Adrenal gland (tissue), 12 donors: Measurements from ENCODE around the gene GYG2. TPM values are rescaled to one million over a fixed set of nuclear protein-coding genes. Genes with fewer than 3 reads are reported as not detected.

Source experiments
- DNase-seq, 7 donors: peaks; one replicate each; pipeline ENCODE4 v3.0.0-alpha.2; 2019 to 2020
- H3K27ac ChIP-seq, 5 donors: fragments of 200-600 bp; sonication (generic) in 4 of 5; 1 replicate in 3 of 5; 2 replicates in 2 of 5; pipeline versions ENCODE4 v1.5.1 to v1.8.0; 2016 to 2020; ENCODE audit warnings: mild to moderate bottlenecking in 1 of 5
- H3K27me3 ChIP-seq: fragments of 200-600 bp; 2 replicates; pipeline ENCODE4 v1.8.0; 2021
- H3K36me3 ChIP-seq, 2 donors: fragments of 200-600 bp; replicated peaks in 1 of 2; 1 replicate in 1 of 2; 2 replicates in 1 of 2; pipeline versions ENCODE4 v1.5.1 to v1.8.0; 2018 to 2022
- H3K4me1 ChIP-seq, 2 donors: fragments of 200-600 bp; replicated peaks in 1 of 2; 1 replicate in 1 of 2; 2 replicates in 1 of 2; pipeline versions ENCODE4 v1.5.1 to v1.8.0; 2018 to 2021
- H3K4me3 ChIP-seq, 4 donors: fragments of 200-600 bp; sonication (generic) in 3 of 4; one replicate each; pipeline ENCODE4 v1.5.1; 2016 to 2018
- H3K9me3 ChIP-seq, 3 donors: fragments of 200-600 bp; sonication (generic) in 1 of 3; replicated peaks in 1 of 3; 1 replicate in 2 of 3; 2 replicates in 1 of 3; pipeline versions ENCODE4 v1.5.1 to v1.8.0; 2016 to 2021
- CTCF ChIP-seq, 6 experiments: fragments of 450-650 bp in 4 of 6; fragments of 200-600 bp in 2 of 6; sonication (generic) in 1 of 6; IDR thresholded peaks; 1 replicate in 5 of 6; 2 replicates in 1 of 6; pipeline versions ENCODE4 v1.5.1 to v1.8.0; 2016 to 2021; ENCODE audit warnings: antibody characterized with exemption in 6 of 6, mild to moderate bottlenecking in 2 of 6, moderate library complexity in 1 of 6
- POLR2A ChIP-seq, 2 donors: fragments of 450-650 bp; IDR thresholded peaks; one replicate each; pipeline ENCODE4 v1.6.1; 2017; ENCODE audit warnings: antibody characterized with exemption in 2 of 2, mild to moderate bottlenecking in 2 of 2, moderate library complexity in 1 of 2
- WGBS, 4 donors: extraction: QIAGEN DNeasy Blood & Tissue Kit in 2 of 4; methylation state at CpG; one replicate each; pipeline versions ENCODE4 v1.1.5 to v1.1.7; 2013 to 2017; 5-methylcytosine and 5-hydroxymethylcytosine counted together
- intact Hi-C, 2 donors: fragments of 100-400 bp; cut with DNase I; formaldehyde crosslinking; loops; one replicate each; pipeline versions ENCODE4 v1.14.1 to v1.15.0; 2022 to 2023
- polyA plus RNA-seq, 3 donors: library from polyadenylated mRNA; stranded (reverse); fragments of 200-250 nt in 2 of 3; fragments of 350-450 nt in 1 of 3; fragmentation: Illumina TruSeq in 1 of 3; extraction: RNeasy Lipid Tissue Mini Kit (QIAGEN cat#74804) in 1 of 3; gene quantifications; one replicate each; pipeline ENCODE4 v1.2.3, GENCODE V29; 2013 to 2014
- total RNA-seq, 9 donors: library from RNA; depleted of rRNA in 4 of 9; stranded (reverse); fragments of >200 nt in 4 of 9; fragments of 120-200 nt in 1 of 9; fragmentation: NEBNext Ultra II Directional in 1 of 9; extraction: Animal tissue kit (Norgen Biotek cat#: 25700) in 1 of 9; gene quantifications; one replicate each; pipeline versions ENCODE4 v1.1.0 to v1.2.4, GENCODE V29; 2013 to 2023
- donor health status: healthy with polysubstance abuse.
- donor health status: Bipolar disorder and iron deficiency.
- donor health status: DM: yes; HTN: yes; CAD: no.
- donor health status: DM: no; HTN: no; CAD: no.
- donor health status: DM: no; HTN: no; CAD: no.
- donor health status: DM: yes; HTN: yes; CAD: no.

Gene GYG2
- total and polyA plus RNA-seq, 12 donors, result 0.26 to 13.4 (median 2.3) TPM

- no peak for DNase-seq
- 57 to 61% (median 58%) methylated on average over 8 of the region's 8 CpGs for WGBS, 4 donors
- H3K4me3 ChIP-seq, result no peak overlapping the region
- intact Hi-C loops, result loop anchor here in 1 of 2 donors (10.0 kb wide), 1 partner anchor 175 kb away; no protein-coding TSS in a partner anchor
- H3K27me3 ChIP-seq, result peaks cover 6% of the 10 kb centered on the region
- H3K9me3 ChIP-seq, result no peaks in the 10 kb centered on the region
- H3K36me3 ChIP-seq, result no peaks in the 10 kb centered on the region
- no peaks in the 10 kb centered on the region for H3K4me1 ChIP-seq
- H3K27ac ChIP-seq, result no peak overlapping the region
- no peak for TF ChIP-seq CTCF (IDR thresholded peaks at IDR 0.05)
- no peak for TF ChIP-seq POLR2A (IDR thresholded peaks at IDR 0.05)
These were observed 8.5 kb upstream of the GYG2 start for GRCh38 chrX:2820136-2820771.

GRCh38 chrX:2823795-2824386, 4.8 kb upstream of the GYG2 start:
- Histone ChIP-seq H3K27me3 (peaks cover 15% of the 10 kb centered on the region), H3K4me1 (no peaks in the 10 kb centered on the region), H3K4me3 (no peak overlapping the region), H3K27ac (no peak overlapping the region), H3K36me3 (no peaks in the 10 kb centered on the region), H3K9me3 (no peaks in the 10 kb centered on the region)
- WGBS, 4 donors, result 36 to 60% (median 46%) methylated on average over 7 to 13 of the region's 13 CpGs
- DNase-seq, result no peak
- intact Hi-C loops, result loop anchor here in 1 of 2 donors (10.0 kb wide), 1 partner anchor 179 kb away; no protein-coding TSS in a partner anchor
- TF ChIP-seq POLR2A (IDR thresholded peaks at IDR 0.05) (no peak), CTCF (IDR thresholded peaks at IDR 0.05) (no peak)

- H3K4me3 ChIP-seq, result no peak overlapping the region
- no peaks in the 10 kb centered on the region for H3K9me3 ChIP-seq
- peaks cover 0 to 4% of the 10 kb centered on the region in 2 donors for H3K4me1 ChIP-seq
- TF ChIP-seq CTCF (IDR thresholded peaks at IDR 0.05) (no peak), POLR2A (IDR thresholded peaks at IDR 0.05) (no peak)
- no peak overlapping the region for H3K27ac ChIP-seq
- intact Hi-C loops, result loop anchor here in 1 of 2 donors (10.0 kb wide), 1 partner anchor 180 kb away; no protein-coding TSS in a partner anchor
- H3K27me3 ChIP-seq, result peaks cover 9% of the 10 kb centered on the region
- H3K36me3 ChIP-seq, result no peaks in the 10 kb centered on the region
- DNase-seq, result no peak
These were observed 3.8 kb upstream of the GYG2 start for GRCh38 chrX:2824886-2825285.

GRCh38 chrX:2828959-2829411, 255 bp downstream of the GYG2 start:
- intact Hi-C loops, result loop anchor here in 1 of 2 donors (10.0 kb wide), 1 partner anchor 184 kb away; no protein-coding TSS in a partner anchor
- Histone ChIP-seq H3K27me3 (peaks cover 16% of the 10 kb centered on the region), H3K4me1 (peaks cover 0 to 4% of the 10 kb centered on the region in 2 donors), H3K4me3 (peak overlapping the region in 1 of 4 donors; percentile 49), H3K27ac (no peak overlapping the region), H3K9me3 (no peaks in the 10 kb centered on the region), H3K36me3 (no peaks in the 10 kb centered on the region)
- 1 to 2% (median 2%) methylated on average over 10 to 43 of the region's 44 CpGs; no CpG with 5 or more reads in 1 of the 4 donors for WGBS, 4 donors
- DNase-seq, result no peak
- no peak for TF ChIP-seq POLR2A (IDR thresholded peaks at IDR 0.05)
- no peak for TF ChIP-seq CTCF (IDR thresholded peaks at IDR 0.05)
